ENCODE data around the gene KCNIP3. TPM values are rescaled to one million over a fixed set of nuclear protein-coding genes. Genes with fewer than 3 reads are reported as not detected.
"Not testable (repeated sequence)": the region's sequence is repeated elsewhere in the genome, so short reads cannot be mapped to it uniquely, and the experiment has no call there.

Gene KCNIP3
- 3.3 and 5.8 TPM in 2 replicates for total RNA-seq (2014; rRNA removed; shearing (Covaris generic))

DNA sequence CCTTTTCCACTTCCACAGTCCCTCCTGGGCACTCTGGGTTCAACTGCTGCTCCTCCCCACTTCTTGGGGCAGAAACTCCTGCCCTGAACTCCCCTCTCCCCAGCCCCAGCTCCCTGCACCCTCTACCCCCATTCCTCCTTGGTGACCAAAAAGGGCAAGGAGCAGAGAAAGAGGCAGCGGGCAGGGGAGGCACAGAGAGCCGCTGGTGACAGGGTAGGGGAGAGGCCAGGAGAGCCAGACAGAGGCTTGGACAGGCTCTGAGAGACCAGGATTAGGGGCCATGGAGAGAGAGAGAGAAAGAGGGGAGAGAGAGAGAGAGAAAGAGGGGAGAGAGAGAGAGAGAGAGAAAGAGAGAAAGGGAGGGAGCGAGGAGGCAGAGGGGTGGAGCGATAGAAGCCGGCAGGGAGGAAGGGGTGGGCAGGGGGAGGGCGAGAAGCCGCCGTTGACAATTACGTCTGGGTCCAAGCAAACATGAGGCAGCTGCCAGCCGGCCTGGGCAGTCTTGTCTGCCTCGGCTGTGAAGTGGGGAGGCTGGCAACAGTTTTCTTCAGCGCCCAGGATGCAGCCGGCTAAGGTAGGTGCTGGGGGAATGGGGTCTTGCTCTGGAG is at the start of gene KCNIP3:
KCNIP3 (plus strand) TSS at position 468 of the 608 bp plus-strand sequence; CDS start at position 560, 92 bp downstream.
- DNase-seq (ENCODE audit: low read depth) = no peak

DNA sequence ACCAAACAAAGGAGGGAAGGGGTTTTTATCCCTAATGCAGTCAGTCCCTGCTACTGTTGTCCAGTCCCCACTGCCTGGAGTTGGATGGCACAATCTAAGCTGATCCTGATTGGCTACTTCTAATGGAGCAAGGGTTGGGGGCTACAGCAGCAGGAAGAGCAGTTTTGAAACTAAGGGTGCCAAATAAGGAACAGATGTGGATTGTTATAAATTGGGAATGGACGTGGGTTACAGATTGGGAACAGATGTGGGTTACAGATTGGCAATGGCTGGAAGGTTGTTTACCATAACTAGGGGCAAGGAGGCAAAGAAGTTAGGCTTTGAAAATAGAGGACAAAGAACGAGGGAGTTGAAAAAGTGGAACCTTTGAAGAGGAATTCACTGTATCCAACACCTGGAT is 38.9 kb upstream of the KCNIP3 start:
- no peak for DNase-seq (ENCODE audit: low read depth)

DNA sequence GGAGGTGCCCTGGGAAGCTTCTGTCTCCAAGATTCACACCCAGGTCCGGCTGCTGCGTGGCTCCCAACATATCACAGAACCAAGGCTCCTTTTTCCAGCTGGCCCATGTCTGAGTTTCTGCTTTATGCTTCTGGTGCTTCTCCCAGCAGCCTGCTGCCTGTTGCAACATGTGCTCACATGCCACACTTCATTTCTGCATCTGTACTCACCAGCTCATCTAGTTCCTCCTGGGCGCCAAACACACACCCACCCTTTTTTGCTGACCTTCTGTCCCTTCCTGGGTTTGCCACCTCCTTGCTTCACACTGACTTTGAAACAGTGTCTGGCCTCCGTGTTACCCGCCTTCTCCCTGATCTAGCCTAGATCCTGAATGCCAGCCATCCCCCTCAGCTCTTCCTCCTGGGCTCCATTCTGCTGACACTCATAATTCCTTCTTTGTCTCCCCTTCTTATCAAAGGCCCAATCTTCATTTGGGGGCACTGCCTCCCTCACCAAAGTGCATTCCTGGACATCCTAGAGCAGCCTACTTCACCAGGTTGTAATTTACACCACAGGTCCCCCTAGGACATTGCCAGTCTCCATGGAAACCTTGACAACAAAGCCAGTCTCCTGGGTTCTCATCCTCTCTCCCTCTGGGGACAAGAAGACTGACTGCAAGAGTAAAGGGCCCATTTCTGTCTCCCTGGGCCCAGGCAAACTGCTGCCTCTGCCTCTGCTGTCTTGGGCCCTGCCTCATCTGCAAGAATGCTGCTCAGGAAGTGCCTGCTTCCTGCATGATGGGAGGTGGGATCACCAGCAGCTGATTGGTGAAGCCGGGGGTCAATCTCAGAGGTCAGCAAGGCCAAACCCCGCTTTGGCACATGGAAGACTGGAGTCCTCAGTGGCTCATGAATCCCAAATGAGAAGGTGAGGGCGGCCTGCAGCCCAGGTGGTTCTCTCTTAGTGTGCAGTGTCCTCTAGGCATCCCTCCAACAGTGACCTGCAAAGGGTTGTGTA is 36.8 kb upstream of the KCNIP3 start:
- peak; percentile 54 for DNase-seq (ENCODE audit: low read depth)

DNA sequence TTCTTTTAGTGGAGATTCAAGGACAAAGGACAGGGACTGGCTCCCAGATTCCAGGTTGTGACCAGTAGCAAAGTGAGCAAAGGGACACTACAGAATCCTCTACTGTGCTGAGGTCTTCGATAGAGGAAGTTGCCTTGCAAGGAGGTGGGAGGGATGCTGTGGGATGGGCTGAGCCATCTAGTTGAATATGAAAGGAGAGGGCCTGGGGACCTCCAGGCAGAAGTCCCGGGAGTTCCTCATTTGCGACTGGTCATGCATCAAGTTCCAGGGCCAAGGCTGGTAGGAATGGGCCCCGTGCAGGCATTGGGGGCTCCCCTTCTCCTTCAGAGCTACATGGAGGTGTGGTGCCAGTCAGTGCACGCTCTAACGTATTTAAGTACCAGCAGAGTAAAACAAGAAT is 35.5 kb upstream of the KCNIP3 start:
- no peak for DNase-seq (ENCODE audit: low read depth)

DNA sequence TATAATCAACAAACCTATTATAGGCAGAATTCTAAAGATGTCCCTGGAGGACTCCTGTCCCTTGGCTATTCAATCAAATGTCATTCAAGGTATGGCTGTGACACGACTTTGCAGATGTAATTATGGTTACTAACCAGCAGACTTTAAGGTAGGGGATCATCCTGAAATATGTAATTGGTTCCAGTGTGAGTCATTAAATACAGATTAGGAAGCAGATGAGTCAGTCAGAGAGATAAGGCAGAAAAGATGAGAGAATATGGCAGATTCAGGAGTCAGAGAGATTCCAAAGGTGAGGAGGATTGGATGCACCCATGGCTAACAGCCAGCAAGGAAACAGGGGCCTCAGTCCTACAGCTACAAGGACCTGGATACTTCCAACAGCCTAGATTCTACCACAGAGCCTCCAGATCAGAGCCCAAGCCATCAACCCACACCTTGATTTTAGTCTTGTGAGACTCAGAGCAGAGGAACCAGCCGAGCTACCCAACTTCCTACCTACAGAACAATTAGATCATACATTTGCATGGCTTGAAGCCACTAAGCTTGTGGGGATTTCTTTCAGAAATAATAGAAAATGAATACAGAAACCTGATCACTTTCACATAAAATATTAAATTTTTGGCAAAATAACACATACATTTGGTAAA is 34.1 kb upstream of the KCNIP3 start:
- peak; percentile 37 for DNase-seq (ENCODE audit: low read depth)

DNA sequence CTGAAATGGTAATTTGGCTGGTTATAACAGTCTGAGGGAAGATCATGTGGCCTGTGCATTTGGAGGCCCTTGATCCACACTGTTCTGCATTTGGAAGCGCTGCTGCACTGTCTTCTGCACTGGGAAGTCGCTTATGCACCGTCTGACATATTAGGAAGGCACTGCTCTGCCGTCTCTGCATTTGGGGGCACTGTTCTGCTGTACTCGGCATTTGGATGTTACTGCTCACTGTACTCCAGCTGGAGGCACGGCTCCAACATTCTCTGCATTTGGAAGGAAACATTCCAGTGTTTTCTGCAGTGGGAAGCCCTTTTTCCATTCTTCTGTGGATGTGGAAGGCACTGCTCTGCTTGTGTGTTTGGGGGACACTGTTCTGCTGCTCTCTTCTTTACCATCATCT is 32.5 kb upstream of the KCNIP3 start:
- no peak for DNase-seq (ENCODE audit: low read depth)

DNA sequence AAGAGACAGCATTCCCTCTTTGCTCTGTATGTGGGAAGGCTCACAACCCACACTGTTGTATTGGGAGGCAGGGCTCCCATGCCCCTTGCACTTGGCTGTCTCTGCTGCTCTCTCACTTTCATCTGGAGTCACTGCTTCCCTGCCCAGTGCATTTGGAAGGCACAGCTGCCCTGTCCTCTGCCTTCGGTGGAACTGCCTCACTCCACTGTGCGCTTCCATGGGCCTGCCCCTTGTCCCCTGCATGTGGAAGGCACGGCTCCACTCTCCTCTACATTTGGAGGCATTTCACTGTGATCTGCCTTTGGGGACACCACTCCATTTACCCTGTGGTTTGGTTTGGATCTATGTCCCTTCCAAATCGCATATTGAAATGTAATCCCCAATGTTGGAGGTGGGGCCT is 32.0 kb upstream of the KCNIP3 start:
- DNase-seq (ENCODE audit: low read depth) = no peak

DNA sequence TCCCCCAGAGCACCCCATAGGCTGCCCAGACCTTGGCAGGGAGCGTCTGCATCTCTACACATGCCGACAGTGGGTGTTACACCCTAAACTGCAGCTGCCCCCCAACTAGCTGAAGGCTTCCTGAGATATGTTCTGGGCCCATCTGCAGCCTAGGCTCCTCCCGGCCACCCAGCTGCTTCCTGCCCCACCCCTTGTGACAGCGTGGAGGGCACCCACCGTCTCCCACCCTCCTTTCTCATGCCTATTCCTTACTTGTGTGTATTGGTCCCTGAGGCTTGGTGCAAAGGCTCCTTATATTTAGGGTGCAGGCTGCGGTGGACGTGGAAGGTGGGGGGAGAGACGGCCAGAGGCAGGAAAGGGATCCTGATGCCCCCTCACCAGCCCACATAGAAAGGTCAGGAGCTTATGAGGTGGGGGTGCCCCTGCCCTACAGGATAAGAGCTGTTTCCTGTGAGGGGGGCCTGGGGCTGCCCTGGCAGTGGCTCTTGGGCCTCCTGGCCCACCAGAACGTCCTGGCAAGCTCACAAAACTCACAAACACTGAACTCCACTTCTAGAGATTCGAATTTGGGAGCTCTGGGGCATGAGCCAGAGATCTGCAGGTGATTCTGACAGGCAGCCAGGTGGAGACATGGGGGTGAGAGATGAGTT is 30.2 kb upstream of the KCNIP3 start:
- DNase-seq (ENCODE audit: low read depth) = no peak

DNA sequence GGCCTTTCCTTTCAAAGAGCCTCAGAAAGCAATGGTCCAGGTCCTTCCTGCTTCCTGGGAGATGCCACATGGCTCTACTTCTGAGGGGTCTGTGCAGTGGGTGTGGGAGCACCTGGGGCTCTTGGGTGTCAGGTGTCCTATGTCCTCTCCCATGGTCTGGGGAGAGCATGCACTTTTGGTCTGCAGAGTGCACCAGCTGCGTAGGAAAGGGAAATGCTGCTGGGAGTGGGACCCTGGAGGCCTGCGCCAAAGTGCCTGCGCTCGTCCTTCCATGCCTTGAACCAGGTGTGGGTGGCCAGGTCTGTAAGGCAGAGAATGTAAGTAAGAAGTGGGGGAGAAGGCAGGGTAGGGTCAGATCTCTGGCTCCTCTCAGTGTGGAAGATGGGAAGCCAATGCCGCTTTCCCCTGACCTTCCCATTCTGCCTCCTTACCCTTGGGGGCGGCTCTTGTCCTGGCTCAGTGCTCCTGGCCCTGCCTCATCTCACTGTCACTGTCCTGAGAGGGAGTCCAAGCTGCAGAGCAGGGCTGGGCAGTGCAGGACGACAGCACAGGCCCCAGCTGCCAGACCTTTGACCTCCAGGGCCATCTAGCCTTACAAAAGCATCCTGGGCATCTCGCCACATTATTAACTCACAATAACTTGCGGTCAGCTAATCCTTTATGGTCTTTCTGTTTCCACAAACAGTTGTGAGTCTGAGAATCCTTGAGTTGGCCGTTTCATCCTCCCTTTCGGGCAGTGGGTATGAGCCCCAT is 29.5 kb upstream of the KCNIP3 start:
- DNase-seq (ENCODE audit: low read depth) = peak; percentile 90

DNA sequence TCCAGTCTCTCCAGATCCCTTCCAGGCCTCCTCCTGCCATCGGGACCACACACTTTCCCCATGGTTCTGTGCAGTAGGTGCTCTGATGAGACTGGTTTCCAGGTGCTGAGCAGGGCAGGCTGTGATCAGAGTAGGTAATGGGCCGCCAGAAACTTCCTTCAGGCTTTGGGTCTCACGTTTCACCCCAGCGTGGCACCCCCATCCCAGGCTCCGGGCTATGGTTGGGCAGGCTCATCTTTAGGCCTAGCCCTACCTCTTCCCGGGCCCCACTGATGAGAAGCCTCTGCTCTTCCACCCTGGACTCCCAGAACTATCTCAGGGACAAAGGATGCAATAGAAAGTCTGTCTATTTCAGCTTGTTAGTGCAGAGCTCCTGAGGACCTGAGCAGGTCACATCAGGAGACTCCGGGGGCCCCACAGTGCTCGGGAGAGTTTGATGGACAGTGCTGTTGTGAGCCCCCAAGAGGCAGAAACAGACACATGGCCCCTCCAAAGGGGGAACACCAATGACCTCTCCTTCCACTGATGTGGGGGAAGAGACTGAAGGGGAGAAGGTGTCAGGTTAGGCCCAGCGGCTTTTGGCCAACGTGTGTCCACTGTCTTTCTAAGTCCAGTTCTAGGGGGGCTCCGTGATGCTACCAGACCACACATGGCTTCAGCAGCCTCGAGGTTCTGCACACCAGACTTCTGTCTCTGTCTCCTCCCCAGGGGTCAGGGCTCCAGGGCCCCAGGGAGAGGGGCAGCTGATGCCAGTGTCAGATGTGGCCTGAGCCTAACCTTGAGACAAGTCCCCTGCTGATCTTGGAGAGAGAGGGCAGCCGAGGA is 28.7 kb upstream of the KCNIP3 start:
- no peak for DNase-seq (ENCODE audit: low read depth)

DNA sequence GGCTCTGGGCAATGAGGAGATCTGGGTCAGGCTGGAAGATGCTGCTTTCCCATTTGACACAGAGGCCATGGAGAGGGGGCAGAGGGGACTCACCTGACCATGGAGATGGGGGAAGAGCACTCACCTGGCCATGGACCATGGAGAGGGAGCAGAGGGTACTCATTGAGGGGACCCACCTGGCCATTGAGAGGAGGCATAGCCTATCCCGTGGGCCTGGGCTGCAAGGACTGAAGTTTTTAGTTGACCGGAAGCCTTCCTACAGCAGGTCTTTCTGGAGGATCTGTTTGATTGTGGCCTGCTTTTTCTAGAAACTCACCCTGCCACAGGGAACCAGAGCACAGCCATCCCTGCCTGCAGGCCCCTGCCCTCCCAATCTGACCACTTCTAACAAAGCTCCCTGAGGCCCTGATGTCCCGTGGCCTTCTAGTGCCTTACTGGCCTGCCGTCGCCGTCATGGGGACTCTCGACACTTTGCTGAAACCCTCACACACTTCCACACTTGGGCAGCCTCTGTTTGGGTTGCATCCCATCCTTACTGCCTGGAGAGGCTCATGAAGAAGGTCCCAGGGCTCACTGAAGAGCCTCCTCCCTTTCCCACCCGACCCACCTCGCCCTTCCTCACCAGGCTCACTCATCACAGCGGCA is 28.0 kb upstream of the KCNIP3 start:
- no peak for DNase-seq (ENCODE audit: low read depth)

DNA sequence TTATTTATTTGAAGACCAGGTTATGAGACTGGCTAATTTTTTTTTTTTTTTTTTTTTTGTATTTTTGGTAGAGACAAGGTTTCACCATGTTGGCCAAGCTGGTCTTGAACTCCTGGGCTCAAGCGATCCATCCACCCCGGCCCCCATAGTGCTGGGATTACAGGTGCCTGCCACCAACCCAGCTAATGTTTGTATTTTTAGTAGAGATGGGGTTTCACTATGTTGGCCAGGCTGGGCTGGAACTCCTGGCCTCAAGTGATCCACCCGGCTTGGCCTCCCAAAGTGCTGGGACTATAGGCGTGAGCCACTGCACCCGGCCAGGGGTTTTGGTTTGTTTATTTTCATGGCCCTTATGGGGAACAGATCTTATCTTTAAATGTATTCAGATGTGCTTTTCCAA is 27.4 kb upstream of the KCNIP3 start:
- not testable (repeated sequence) for DNase-seq (ENCODE audit: low read depth)

DNA sequence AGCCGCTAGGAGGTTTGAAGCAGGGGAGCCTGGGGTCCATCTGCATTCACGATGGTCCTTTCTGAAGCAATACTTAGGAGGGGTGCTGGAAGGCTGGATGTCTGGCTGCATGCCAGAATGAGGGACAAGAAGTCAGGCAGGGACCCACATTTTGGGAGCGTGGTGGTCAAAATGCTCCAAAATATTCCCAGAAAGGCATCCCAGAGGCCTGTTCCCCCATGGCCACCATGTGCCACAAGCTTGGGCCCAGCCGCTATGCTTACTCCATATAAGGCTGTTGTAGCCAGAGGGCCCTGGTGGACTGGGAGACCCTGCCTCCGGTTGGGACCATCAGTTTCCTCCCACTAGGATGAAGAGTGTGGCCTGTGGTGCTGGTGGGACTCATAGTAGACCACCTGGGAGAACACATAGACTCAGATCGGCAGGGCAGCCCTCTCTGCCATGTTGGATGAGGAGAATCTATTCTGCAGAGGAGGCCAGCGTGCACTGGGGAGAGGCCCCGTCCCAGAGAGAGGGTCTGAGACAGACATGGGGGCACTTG is 26.5 kb upstream of the KCNIP3 start:
- DNase-seq (ENCODE audit: low read depth) = no peak

DNA sequence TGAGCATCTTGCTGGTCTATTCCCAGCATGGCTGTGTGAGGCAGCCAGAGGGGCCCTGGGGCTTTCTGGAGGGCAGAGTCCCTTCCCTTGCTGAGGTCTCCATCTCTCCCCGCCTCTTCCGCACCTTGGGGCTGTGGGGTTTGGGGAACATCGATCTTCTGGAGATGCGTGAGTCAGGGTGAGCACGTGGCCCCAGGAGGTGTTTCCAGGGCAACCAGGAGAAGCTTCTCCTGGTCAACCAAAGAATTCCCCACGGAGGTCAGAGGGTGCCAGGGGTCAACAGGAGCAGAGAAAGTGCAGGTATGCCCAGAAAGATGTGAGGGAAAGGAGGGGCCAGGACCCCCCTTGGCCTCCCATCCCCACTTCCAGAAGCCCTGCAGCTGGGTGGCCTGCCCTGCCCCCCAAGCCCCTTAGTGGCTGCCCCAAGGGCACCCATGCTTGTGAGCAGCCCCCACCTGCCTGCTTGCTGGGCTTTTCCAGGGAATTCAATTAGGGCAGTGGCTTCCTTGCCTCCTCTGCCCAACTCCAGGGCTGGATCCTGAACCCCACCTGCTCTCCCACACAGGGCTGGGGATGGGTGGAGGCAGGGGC is 25.7 kb upstream of the KCNIP3 start:
- DNase-seq (ENCODE audit: low read depth) = no peak

DNA sequence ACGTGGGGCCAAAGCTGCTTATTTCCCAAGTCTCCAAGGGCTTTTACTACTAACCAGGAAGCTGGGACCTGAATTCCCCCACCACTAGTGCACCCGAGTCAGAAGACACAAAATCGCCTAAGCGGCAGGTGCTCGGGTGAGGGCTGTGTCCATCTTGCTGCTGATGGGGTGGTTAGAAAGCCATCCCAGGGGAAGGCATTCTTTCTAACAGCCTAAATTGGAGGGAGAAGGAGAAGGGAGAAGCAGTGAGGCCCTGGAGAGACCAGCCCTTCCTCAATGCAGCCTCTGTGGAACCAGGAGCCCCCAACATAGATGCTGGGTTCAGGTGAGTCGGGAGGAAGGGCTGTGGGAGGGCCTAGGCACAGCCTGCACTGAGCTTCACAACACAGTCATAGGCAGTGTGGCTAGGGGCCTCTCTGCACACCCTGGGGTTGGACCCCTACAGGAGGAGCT is 24.8 kb upstream of the KCNIP3 start:
- no peak for DNase-seq (ENCODE audit: low read depth)

DNA sequence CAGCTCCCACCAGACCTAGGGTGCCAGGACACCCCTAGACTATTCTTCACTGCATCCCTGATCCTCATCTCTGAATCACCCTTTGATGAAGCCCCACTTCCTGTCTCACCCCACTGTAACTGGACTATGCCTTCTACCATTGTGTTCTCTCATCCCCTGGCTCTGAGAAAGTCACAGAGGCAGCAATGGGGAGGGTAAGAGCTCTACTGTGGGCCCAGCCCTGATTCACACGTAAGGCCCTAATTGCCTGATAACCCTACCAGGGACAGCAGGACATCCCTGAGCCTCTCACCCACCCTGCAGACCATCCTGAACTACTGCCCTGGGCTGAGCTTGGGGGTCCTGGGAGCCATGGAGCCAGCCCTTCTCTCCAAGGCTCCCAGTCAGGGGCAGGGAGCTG is 24.4 kb upstream of the KCNIP3 start:
- no peak for DNase-seq (ENCODE audit: low read depth)

DNA sequence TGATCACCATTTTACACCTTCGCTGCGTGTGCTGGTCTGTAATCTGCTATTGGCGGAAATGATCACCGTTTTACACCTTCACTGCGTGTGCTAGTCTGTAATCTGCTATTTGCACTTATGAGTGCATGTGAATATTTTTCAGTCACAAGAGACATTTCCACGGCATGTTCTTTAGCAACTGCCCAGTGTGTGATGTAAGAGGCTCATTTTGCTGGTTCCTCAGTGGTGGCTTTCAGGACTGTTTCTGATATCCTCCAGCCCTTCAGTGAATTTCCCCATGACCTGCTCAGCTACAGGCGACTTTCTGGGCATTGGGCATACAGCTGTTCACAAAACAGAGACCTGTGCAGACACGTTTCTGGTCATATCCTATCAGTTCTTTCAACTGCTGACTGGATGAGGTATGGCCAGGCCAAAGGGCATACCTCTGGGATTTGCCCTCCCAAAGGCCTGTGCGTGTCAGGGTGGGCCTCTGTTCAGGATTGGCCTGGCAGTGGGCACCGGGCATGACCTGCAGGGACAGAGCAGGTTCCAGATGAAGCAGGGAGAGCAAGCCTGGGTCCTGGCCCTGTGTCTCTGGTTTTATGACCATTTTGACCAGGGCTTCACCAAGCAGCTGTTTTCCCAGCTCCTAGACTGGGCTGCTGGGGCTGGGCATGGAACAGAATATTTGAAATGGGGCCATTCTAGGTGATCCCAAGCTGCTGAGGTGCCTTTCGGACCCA is 23.4 kb upstream of the KCNIP3 start:
- no peak for DNase-seq (ENCODE audit: low read depth)
